GM15510 (cell line): ENCODE data around the gene LIPE.

ENCODE experiments used
- POLR2A ChIP-seq: IDR thresholded peaks from 3 replicates; pipeline ENCODE4 v1.6.1; 2011; ENCODE audit warnings: borderline replicate concordance; ENCODE audit not compliant: insufficient read length; ENCODE audit errors: extremely low read depth

Gene LIPE

GRCh38 chr19:42366673-42367072 lies 60.5 kb downstream of the LIPE start:
- no peak for TF ChIP-seq POLR2A

DNA sequence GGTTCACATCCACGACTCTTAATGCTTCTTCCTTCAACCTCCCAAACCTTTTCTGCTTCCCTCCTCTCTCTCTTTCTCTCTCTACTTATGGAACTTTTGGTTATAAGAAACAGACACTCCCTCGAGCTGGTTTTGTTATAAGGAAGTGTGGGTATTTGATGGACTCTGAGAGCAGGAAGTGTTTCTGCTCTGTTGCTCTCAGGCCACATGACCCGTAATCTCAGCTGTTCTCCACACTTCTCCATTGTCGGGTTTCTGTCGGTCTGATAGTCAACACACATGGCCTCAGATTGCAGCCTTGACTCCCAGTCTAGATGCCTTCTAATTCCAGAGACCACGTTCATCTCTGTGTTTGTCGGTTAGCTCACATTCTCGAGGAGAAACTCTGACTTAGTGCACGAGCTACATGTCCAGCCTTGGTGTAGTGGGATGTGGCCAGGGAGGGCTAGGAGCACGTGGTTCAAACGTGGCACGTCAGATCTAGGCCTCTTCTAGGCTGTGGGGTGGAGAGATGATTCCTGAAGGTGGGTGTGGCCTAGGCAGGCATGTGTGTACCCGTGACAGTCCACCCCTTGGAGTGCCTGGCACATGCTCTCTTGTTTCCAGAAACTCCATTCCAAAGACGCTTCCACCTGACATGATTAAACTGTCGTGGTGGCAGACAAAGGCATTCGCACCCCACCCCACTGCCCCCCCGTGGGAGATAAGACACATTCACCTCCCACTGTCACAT lies 63.4 kb downstream of the LIPE start:
- no peak for TF ChIP-seq POLR2A

DNA sequence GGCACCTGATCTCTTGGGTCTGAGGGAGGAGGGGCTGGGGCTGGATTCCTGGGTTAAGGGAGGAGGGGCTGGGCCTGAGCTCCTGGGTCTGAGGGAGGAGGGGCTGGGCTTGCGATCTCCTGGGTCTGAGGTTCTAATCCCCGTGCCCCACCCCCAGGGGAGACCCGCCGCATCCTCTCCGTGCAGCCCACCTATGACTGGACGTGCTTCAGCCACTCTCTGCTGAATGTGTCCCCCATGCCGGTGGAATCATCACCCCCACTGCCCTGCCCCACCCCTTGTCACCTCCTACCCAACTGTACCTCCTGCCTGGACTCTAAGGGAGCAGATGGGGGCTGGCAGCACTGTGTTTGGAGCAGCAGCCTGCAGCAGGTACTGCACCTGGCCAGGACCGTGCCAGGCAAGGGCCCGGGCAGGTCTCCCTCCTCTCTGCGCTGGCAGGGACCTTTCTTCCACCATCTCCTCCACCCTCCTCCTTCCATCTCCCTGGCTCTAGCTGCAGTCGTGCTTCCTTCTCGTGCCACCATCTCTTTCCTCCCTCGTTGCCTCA lies 64.2 kb downstream of the LIPE start:
- no peak for TF ChIP-seq POLR2A

- TF ChIP-seq POLR2A, result no peak
Observed at GRCh38 chr19:42362342-42362741, 64.8 kb downstream of the LIPE start.

DNA sequence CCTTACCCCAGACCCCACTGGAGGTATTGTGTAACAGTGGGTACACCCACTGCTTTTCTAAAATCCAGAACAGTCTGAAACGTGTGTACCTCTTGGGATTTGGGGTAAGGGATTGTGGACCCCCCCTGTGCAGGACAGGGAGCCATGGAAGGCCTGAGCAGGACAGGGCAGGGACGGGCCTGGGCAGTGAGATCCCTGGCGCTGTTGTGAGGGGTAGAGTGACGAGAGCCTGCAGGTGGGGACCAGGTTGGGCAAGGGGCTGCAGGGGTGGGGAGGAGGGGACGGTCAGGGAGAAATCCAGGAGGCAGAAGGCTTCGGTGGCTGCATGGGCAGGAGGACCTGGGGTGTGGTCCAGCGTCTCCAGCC lies 65.7 kb downstream of the LIPE start:
- no peak for TF ChIP-seq POLR2A

DNA sequence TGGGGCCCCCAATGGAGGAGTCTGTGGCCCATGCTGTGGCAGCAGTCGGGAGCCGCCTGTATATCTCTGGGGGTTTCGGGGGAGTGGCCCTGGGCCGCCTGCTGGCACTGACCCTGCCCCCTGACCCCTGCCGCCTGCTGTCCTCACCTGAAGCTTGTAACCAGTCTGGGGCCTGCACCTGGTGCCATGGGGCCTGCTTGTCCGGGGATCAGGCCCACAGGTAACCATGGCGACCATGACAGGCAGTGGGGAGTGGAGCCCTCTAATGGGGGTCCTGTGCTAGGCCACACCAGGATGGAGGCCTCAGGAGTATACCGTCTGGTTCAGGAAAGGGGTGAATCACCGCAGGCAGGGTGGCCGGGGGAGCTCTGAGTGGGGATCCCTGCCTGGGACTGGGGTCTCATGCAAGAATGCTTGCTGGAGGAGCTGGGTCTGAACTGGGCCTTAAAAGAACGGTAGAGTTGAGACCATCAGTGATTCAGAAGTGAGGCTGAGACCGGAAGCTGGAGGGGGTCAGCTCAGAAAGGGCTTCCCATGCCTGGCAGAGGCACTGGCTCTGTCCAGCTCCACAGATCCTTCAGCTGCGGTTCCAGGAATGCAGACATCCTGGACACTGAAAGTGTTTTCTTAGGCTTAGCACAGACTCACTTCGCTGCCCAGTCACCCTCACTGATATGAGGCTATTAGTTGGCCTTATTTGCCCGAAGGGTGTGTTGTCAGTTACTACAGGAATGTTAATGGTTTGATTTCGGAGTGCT lies 66.2 kb downstream of the LIPE start:
- no peak for TF ChIP-seq POLR2A

DNA sequence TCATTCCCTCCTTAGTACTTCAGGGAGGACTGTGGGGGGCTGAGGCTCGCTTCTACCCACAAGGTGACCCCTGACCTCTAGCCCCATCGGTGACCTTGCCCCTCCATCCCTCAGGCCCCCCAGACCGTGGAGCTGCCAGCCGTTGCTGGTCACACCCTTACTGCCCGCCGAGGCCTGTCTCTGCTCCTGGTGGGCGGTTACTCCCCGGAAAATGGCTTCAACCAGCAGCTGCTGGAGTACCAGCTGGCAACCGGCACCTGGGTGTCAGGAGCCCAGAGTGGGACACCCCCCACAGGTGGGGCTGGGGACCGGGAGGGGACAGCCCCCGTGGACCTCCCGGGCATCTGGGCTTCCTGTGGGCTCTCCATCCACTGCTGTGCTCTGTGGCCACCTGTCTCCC lies 69.9 kb downstream of the LIPE start:
- TF ChIP-seq POLR2A, result no peak

DNA sequence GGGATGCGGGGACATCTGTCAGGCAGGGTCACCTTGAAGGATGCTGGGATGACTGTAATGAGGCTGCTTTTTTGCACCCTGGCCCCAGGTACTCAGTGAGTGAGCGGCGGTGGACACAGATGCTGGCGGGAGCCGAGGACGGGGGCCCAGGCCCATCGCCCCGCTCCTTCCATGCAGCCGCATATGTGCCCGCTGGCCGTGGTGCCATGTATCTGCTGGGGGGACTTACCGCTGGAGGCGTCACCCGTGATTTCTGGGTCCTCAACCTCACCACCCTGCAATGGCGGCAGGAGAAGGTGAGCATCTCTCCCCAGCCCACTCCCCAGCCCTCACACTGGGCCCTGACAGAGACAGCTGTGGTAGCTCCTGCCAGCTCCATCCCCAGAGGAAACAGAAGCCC lies 70.5 kb downstream of the LIPE start:
- no peak for TF ChIP-seq POLR2A

DNA sequence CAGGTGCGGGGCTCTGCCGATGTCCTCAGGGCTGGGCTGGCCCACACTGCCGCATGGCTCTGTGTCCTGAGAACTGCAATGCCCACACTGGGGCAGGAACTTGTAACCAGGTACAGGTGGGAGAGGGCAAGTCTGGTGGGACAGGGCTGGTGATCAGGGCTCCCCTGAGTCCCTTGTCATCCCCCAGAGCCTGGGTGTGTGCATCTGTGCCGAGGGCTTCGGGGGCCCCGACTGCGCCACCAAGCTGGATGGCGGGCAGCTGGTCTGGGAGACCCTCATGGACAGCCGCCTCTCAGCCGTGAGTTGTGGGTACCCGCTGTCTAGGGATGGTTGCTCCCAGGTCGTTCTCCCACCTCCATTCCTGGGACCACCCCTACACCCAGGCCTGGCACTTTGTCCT lies 71.3 kb downstream of the LIPE start:
- TF ChIP-seq POLR2A, result no peak

- TF ChIP-seq POLR2A, result no peak
Observed at GRCh38 chr19:42353341-42354015, 73.7 kb downstream of the LIPE start.

- TF ChIP-seq POLR2A, result no peak
Observed at GRCh38 chr19:42352301-42353259, 74.6 kb downstream of the LIPE start.
